Measurements from ENCODE around the gene STXBP6.

- TF ChIP-seq POLR2AphosphoS5 (IDR thresholded peaks at IDR 0.05) (no peak), CTCF (IDR thresholded peaks at IDR 0.05) (no peak), POLR2A (IDR thresholded peaks at IDR 0.05) (no peak)
These were observed 161.4 kb downstream of the STXBP6 start for GRCh38 chr14:24888532-24888931.
